NK-92 (cell line): ENCODE results near the gene TSC22D2.
"Not testable (repeated sequence)": the region's sequence is repeated elsewhere in the genome, so short reads cannot be mapped to it uniquely, and the experiment has no call there.

Source experiments
- DNase-seq: peaks from one replicate; lab custom pipeline; 2025; ENCODE audit not compliant: unreplicated experiment; lab: John Stamatoyannopoulos, UW

Gene TSC22D2

DNA sequence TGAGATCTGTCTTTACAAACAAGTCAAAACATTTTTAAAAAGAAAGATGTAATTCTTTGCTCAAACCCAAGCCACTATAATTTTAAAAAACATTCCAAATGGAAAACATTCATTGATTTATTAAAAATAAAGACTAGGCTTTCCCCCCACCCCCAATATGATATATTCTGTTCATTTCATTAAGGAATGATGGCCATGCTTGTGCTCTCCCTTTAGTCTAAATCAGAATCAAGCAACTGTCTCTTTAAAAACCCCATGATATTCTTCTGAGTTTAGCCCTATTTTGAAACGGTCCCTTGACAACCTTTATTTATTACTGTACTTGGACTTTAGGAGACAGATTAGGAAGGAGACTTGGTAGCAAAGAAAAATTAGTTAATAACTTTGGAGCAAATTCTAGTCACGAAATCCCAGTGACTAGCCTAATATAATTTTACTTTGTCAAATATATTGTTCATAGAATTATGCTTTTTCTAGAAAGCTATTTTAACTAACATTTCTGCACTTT lies 38.4 kb downstream of the TSC22D2 start:
- DNase-seq: no peak

DNA sequence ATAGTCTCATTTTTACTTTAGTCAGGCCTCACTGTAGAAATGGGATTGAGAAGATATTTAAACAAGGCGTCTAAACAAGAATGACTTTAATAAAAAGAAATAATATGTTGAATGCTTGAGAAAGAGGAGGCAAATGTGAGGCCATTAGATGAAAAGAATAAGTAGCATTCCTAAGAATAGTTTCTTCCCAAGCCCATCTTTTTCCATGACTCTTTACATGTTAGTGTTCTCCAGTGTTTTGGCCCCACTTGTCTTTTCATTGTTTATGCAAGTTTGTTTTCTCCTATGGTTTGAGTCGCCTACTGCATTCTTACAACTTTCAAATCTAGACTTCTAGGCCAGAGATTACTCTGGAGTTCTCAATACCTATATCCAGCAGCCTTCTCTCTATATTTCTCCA lies 39.0 kb downstream of the TSC22D2 start:
- DNase-seq: no peak

DNA sequence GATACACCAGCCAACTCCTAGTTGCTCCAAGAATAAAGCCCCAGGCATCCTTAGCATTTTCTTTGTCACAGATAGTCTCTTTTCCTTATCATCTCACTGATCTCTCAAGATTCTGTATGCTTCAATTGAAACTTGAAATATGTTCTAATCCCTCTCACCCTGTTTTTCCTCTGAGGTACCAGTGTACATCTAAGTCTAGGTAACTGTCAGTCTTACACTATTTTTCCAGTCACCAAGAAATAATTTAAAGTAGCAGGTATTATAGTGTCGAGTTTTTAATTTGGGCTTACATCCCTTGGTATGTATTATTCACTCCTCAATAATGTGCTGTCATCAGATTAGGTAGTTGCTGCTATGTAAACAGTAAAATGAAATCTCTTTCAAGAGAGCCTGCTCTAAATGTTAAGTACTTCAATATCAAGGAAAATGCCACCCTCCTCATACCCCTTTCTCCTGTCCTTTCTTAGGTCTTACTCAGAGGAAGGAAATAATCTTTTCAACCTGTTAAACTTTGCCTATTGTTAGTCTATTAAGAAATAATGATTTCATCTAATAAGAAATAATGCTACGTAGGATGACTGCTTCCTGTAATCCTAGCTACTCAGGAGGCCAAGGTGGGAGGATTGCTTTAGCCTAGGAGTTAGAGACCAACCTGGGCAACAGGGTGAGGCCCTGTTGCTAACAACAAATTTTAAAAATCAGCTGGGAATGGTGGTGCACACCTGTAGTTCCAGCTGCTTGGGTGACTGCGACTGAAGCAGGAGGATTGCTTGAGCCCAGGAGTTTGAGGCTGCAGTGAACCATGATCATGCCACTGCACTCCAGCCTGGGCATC lies 39.8 kb downstream of the TSC22D2 start:
- no peak for DNase-seq

DNA sequence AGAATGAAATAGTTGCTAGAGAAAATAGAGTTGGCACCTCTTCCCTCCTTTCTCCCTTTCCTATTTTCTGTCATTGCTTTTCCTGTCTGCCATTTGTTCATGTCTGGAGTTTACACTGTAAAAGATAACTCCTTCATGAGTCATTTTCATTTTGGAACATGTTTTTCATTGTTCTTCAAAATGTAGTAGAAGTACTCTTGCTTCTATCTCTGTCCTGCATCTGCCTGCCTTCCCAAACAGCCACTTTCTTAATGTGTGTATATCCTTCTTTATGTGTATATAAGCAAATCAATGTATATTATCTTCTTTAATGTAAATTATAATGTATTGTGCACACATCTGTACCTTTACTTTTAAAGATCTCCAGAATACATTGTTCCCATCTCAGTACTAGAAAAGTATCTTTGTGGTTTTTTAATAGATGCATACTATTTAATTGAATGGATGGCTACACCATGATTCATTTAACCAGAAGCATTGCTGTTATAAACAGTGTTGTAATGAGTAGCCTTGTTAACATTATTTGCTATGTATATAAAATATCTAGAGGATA lies 41.1 kb downstream of the TSC22D2 start:
- no peak for DNase-seq

DNA sequence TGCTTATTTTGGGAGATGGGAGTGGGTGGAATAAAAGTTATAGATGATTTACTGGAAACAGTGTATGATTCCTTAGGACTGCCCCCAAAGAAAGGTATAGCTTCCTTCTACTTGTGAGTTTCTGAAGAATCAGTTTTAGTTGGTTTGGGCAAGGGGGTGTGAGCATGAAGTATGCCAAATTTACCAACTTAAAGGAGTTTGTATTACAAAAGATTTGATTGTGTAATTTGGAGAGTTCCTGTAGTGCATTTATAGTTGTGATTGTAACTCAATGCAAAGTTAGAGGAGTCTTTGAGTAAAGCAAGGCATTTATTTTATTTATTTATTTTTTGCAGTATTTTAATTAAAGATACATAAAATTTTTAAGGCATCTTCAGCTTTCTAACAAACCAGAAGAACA lies 42.8 kb downstream of the TSC22D2 start:
- DNase-seq: no peak

DNA sequence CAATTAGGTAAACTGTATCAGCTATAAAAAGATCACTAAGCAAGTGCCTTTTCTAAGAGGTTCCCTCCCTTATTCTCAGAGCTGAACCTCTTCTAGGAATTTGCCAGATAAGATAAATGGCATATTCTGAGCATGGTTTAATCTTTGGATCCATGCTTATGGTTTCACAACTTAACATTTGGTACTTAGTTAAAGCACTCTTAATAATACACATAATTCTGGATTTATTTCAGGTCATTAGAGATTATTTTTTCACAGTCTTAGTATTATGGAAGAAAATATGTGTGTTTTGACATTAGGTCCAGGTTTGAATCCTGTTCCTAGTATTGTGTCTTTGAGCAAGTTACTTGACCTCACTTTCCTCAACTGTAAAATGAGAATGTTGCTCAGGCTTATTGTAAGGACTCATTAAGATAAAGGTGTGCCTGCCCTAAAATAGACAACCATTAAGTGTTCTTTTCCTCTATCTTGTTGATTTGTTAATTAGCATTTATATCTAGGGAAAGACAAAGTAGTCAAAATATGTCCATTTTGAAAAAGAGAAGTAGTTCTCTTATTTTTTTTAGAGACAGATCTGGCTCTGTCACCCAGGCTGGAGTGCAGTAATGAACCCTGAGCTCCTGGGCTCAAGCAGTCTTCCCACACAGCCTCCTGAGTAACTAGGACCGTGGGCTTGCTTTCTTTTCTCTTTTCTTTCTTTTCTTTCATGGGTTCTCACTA lies 43.4 kb downstream of the TSC22D2 start:
- no peak for DNase-seq

DNA sequence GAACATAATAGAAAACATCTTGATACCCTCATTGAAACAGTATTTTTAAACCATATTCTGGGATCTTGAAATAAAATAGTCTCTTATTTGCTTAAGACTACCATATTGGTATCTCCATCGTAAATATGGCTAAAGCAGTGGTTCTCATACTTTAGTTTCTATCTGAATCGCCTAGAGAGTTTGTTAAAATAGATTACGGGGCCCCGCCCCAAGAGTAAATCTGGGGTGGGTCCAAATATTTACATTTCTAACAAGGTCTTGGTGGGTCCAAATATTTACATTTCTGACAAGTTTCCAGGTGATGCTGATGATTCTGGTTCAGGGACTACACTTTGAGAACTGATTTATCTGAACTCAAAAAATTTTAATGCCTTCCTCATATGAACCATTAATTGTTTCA lies 45.3 kb downstream of the TSC22D2 start:
- no peak for DNase-seq

DNA sequence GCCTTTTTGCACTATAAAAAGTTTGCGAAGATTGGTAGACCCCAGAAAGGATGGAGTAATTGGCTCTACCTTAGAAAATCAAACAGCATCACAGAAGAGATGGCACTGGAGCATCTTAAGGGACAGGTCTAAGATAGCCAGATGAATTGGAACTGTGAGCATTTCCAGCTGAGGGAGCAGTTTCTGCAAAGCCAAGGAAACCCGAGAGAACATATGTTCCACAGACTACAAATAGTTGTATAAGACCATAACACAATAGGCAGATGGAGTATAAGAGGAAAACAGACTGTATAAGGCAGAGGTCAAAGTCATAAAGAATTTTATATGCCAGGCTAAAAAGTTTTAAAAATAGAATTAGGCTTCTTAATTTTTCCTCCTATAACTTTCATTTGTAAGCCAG lies 46.0 kb downstream of the TSC22D2 start:
- DNase-seq: no peak

DNA sequence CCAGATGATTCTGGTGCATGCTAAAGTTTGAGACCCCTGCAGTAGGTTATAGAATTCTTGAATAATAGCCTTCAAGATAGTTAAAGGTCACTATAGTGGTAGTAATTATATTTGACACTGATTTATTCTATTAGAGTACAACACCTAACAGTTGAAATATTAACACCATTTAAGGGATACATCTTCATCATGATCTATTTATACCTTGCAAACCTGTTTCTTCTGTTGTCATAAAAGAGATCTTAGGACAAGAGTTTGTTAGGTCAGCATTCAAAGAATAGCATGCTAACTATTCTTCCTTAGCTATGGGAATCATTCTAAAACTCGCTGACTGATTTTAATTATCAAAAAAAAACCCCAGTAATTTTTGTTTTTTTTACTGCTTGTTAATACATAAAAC lies 46.5 kb downstream of the TSC22D2 start:
- no peak for DNase-seq

DNA sequence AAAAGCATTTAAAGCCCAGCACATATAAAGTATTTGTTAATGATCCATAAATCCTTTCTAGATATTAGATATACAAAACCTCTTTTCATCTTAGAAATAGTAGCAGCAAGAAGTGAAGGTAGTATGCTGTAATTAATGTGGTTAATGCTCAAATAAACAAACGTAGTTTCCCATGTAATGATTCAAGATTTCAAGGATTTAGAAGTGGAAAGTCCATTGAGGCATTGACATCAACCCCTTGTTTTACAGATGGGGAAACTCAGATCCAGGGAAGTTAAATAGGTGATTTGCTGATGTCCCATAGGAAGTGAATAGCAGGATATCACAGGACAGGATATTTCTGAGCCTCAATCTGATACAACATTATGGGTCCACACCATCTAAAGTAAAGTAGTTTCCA lies 47.2 kb downstream of the TSC22D2 start:
- no peak for DNase-seq

DNA sequence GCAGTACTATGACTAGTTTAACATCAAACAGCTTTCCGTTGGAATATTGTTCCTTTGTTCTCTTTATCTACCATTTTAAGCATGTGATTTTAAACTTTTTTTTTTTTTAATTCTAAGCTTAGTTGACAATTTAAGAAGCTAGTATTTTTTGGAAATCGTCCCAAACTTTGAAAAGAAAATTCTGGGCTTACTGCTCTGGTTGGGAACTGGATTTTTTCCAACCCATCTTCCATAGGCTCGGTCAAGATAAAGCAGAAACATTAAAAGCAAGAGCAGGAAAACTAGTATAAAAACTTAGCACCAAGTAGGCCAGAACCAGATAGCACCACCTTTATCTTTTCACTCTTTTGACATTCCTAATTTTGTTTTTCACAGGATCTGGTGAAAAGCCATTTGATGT lies 49.9 kb downstream of the TSC22D2 start:
- no peak for DNase-seq

DNA sequence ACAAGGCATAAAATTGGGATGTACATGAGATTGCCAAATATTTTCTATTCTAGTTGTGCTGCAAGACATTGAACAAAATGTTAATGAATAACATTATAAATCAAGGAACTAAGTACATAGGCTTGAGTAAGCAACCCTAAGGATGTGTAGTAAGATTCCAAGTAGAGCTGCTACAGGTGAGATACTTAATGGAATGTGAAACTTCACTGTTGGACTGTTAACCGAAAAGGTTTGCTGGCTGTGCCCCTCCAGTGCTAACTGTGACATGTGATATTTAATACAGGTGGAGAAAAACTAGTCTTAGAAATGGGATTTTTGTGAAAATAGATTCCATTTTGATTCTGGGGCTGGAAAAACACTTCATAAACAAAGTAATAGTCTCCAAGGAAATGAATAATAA lies 52.4 kb downstream of the TSC22D2 start:
- no peak for DNase-seq

DNA sequence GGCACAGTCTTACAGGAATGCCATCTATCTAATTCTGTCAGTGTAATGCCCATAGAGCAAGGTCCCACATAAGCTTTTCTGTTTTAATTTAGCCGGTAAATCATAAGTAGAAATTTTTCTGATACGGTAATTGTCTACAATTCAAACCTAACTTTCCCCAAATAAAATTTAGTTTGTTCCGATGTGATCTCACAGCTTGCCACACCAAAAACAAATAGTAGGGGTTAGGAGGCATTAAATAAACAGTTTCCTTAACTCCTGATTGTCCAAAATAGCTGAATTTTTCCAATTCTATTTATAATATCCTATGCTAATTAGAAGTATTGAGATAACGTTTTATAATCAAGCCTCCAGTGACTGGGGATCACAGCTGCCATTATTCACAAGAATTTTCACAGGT lies 53.3 kb downstream of the TSC22D2 start:
- DNase-seq: no peak

DNA sequence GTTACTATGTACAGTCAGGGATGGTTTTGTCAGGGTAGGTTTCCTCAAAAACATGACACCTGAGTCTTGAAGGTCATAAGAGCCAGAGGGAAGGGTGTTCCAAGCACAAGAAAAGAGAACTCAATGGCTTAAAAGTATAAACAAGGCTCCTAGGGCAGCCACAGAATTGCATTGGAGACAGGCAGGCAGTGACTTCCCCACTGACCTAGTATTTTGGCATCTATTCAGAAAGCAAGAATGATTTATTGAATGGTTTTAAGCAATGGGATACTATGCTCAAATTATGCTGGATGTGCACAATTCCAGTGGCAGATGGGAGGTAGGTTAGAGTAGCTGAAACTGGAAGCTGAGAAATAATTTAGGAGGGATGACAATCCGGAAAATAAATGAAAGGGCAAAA lies 54.0 kb downstream of the TSC22D2 start:
- DNase-seq: no peak

DNA sequence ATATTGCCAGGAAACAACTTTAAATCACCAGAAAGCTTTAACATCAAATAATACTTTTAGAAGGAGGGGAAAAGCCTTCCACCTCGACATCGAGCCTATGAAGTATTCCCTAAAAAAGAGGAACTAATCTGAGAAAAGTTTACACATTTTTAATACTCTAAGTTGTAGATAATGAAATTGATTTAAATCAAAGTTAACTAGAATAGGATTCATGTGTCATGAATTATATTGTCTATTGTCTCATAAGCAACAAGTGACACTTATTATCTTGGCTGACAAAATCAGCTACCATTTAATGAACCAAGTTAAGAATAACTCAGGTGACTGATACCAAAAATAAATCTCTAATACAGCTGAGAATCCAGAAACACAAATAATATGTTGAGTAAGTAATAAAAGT lies 56.6 kb downstream of the TSC22D2 start:
- DNase-seq: no peak

DNA sequence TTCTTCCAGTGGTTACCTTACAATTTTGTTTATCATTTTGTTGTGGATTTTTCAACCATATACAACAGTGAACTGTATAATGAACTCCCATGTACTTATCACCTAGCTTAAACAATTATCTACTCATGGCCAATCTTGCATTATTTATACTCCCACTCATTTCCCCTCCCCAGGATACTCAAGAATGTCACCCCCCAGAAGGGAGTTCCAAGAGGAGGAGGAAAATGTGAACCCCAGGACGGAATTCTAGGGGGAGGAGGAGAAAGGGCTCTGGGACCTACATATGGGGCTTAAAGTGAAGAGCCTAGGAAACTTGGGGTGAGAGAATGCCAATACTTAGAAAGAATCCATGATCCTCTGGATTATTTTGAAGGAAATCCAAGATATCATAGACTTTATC lies 59.3 kb downstream of the TSC22D2 start:
- no peak for DNase-seq

DNA sequence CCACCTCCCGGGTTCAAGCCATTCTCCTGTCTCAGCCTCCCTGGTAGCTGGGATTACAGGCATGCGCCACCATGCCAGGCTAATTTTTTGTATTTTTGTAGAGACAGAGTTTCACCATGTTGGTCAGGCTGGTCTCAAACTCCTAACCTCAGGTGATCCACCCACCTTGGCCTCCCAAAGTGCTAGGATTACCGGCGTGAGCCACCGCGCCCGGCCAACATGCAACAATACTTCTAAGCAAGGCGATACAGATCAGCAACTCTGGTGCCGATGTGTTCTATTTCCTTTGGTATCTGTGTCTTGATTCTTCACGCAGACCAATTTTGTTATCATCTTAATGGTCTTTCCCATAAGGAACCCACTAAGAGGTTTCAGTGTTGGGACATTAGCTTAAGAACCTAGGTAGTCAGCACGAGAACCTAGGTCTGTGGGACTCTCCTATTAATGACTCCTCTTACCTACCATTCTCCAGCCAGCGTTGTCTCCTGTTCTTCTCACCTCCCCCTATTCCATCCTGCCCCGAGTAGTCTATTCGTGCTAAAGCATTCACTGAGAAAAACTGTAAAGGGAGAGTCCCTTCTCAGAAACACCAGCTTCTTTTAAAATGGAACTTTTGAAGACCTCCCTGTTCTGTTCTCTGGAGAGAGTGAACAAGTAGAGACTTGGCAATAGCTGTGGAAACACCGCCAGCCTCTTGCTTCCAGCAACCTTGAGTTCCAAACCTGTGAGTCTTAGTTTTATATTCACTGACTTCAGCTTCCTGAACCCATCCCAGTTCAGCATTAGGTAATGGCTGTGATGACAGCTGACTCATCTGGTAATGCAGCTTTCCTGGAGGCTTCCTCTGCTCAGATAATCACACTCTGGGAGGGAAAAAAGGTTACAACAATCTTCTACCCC lies 61.2 kb downstream of the TSC22D2 start:
- DNase-seq: no peak

DNA sequence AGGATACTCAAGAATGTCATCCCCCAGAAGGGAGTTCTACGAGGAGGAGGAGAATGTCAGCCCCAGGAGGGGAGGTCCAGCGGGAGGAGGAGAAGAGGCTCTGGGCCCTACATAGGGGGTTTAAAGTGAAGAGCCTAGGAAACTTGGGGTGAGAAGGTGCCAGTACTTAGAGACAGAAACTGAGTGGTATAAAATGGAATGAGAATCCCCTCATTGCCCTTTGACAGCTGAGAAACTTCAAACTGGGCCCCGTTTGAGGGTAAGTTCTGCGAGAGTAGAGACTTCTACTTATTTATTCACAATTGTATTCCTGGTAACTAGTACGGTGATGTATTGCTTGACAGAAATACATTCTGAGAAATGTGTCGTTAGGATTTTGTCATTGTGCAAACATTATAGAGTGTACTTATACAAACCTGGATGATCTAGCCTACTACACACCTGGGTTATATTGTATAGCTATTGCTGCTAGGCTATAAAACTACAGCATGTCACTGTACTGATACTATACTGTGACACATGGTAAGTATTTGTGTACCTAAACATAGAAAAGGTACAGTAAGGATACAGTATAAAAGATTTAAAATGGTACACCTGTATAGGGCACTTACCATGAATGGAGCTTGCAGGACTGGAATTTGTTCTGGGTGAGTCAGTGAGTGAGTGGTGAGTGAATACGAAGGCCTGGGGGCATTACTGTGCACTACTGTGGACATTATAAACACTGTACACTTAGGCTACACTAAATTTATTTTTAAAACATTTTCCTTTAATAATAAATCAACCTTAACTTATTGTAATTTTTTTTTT lies 62.0 kb downstream of the TSC22D2 start:
- no peak for DNase-seq

DNA sequence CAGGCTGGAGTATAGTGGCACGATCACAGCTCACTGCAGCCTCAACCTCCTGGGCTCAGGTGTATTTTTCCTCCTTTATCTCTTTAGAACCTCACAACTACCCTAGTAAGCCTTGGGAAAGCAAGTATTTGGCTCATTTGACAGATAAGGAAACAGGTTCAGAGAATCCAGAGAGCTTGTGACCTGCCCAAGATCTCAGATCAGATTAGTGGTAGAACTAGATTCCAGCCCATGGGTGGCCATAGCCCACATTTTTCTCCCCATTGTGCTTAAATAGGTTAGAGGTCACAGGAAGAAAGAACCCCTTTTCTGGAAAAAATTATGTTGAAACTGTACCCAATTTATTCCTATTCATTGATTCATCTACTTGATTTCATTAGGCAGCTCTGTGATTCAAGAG lies 64.3 kb downstream of the TSC22D2 start:
- no peak for DNase-seq

DNA sequence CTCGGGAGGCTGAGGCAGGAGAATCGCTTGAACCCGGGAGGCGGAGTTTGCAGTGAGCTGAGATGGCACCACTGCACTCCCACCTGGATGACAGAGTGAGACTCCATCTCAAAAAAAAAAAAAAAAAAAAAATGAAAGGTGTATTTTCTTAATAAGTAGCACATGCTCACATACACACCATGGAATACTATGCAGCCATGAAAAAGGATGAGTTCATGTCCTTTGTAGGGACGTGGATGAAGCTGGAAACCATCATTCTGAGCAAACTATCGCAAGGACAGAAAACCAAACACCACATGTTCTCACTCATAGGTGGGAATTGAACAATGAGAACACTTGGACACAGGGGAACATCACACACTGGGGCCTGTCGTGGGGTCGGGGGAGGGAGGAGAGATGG lies 65.1 kb downstream of the TSC22D2 start:
- DNase-seq: not testable (repeated sequence)
